ENCODE measurements around the gene VWA8. TPM values are rescaled to one million over a fixed set of nuclear protein-coding genes. Genes with fewer than 3 reads are reported as not detected.

VWA8 gene
- total and polyA plus RNA-seq, 2 of the 8 experiments (the other 6 are each of a cell fraction or from before 2014, with no cell fraction given), result 5.9 to 19.6 TPM

DNA sequence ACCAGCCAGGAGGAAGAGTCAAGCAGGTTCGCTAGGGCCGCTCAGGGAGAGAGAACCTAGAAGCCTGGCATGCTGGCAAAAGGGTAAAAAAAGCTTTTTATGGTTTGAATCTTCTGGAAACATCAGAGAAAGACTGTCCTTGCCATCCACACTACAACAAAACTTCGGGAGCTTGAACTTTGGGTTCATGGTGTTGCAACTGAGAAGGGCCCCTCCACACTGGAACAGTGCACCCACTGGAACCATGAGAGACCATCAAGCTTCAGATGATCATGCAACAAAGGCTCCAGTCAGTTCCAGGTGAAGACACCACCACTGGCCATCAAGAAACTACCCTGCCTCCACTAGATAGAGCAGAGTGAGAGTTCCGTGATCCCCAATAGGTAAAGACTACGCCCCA is 333.5 kb downstream of the VWA8 start (continued):
- TF ChIP-seq, protein P1, sequence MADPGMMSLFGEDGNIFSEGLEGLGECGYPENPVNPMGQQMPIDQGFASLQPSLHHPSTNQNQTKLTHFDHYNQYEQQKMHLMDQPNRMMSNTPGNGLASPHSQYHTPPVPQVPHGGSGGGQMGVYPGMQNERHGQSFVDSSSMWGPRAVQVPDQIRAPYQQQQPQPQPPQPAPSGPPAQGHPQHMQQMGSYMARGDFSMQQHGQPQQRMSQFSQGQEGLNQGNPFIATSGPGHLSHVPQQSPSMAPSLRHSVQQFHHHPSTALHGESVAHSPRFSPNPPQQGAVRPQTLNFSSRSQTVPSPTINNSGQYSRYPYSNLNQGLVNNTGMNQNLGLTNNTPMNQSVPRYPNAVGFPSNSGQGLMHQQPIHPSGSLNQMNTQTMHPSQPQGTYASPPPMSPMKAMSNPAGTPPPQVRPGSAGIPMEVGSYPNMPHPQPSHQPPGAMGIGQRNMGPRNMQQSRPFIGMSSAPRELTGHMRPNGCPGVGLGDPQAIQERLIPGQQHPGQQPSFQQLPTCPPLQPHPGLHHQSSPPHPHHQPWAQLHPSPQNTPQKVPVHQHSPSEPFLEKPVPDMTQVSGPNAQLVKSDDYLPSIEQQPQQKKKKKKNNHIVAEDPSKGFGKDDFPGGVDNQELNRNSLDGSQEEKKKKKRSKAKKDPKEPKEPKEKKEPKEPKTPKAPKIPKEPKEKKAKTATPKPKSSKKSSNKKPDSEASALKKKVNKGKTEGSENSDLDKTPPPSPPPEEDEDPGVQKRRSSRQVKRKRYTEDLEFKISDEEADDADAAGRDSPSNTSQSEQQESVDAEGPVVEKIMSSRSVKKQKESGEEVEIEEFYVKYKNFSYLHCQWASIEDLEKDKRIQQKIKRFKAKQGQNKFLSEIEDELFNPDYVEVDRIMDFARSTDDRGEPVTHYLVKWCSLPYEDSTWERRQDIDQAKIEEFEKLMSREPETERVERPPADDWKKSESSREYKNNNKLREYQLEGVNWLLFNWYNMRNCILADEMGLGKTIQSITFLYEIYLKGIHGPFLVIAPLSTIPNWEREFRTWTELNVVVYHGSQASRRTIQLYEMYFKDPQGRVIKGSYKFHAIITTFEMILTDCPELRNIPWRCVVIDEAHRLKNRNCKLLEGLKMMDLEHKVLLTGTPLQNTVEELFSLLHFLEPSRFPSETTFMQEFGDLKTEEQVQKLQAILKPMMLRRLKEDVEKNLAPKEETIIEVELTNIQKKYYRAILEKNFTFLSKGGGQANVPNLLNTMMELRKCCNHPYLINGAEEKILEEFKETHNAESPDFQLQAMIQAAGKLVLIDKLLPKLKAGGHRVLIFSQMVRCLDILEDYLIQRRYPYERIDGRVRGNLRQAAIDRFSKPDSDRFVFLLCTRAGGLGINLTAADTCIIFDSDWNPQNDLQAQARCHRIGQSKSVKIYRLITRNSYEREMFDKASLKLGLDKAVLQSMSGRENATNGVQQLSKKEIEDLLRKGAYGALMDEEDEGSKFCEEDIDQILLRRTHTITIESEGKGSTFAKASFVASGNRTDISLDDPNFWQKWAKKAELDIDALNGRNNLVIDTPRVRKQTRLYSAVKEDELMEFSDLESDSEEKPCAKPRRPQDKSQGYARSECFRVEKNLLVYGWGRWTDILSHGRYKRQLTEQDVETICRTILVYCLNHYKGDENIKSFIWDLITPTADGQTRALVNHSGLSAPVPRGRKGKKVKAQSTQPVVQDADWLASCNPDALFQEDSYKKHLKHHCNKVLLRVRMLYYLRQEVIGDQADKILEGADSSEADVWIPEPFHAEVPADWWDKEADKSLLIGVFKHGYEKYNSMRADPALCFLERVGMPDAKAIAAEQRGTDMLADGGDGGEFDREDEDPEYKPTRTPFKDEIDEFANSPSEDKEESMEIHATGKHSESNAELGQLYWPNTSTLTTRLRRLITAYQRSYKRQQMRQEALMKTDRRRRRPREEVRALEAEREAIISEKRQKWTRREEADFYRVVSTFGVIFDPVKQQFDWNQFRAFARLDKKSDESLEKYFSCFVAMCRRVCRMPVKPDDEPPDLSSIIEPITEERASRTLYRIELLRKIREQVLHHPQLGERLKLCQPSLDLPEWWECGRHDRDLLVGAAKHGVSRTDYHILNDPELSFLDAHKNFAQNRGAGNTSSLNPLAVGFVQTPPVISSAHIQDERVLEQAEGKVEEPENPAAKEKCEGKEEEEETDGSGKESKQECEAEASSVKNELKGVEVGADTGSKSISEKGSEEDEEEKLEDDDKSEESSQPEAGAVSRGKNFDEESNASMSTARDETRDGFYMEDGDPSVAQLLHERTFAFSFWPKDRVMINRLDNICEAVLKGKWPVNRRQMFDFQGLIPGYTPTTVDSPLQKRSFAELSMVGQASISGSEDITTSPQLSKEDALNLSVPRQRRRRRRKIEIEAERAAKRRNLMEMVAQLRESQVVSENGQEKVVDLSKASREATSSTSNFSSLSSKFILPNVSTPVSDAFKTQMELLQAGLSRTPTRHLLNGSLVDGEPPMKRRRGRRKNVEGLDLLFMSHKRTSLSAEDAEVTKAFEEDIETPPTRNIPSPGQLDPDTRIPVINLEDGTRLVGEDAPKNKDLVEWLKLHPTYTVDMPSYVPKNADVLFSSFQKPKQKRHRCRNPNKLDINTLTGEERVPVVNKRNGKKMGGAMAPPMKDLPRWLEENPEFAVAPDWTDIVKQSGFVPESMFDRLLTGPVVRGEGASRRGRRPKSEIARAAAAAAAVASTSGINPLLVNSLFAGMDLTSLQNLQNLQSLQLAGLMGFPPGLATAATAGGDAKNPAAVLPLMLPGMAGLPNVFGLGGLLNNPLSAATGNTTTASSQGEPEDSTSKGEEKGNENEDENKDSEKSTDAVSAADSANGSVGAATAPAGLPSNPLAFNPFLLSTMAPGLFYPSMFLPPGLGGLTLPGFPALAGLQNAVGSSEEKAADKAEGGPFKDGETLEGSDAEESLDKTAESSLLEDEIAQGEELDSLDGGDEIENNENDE (IDR thresholded peaks at IDR 0.05; ENCODE audit: insufficient replicate concordance, low read length), result no peak
- TF ChIP-seq BACH1 (IDR thresholded peaks at IDR 0.05; ENCODE audit: low read length), result no peak
- no peak for TF ChIP-seq RAD21 (IDR thresholded peaks at IDR 0.05 in 1 of 2, conservative IDR thresholded peaks at IDR 0.05 in 1 of 2; ENCODE audit: low read depth in 2 of 2, low read length in 2 of 2)
- no peak for TF ChIP-seq FOSL1 (IDR thresholded peaks at IDR 0.05; ENCODE audit: insufficient read depth, low read depth, low read length)
- no peak for TF ChIP-seq CEBPB (IDR thresholded peaks at IDR 0.05; ENCODE audit: low read depth, low read length)
- no peak for TF ChIP-seq SUZ12 (IDR thresholded peaks at IDR 0.05; ENCODE audit: low read length)
- TF ChIP-seq SAP30 (IDR thresholded peaks at IDR 0.05; ENCODE audit: insufficient read depth, insufficient replicate concordance, low read length), result no peak
